Mesothelial cell of epicardium (in vitro differentiated cells): ENCODE measurements around the gene AGBL4. TPM values are rescaled to one million over a fixed set of nuclear protein-coding genes. Genes with fewer than 3 reads are reported as not detected.

Experiments
- DNase-seq, 2 experiments: peaks; one replicate each; pipeline ENCODE4 v3.0.0; 2021; ENCODE audit warnings: low spot score in 2 of 2; ENCODE audit not compliant: unreplicated experiment in 2 of 2
- H3K27ac Mint-ChIP-seq: 2 replicates; pipeline ENCODE4 v1.8.0; 2021; ENCODE audit warnings: mixed read lengths
- H3K27me3 Mint-ChIP-seq: 2 replicates; pipeline ENCODE4 v1.8.0; 2021; ENCODE audit warnings: low read depth, mixed read lengths
- H3K36me3 Mint-ChIP-seq: 2 replicates; pipeline ENCODE4 v1.8.0; 2021; ENCODE audit warnings: mixed read lengths
- H3K4me1 Mint-ChIP-seq: 2 replicates; pipeline ENCODE4 v1.8.0; 2021; ENCODE audit warnings: mixed read lengths
- H3K4me3 Mint-ChIP-seq: 2 replicates; pipeline ENCODE4 v1.8.0; 2021; ENCODE audit warnings: mild to moderate bottlenecking, moderate library complexity, mixed read lengths
- H3K9me3 Mint-ChIP-seq: 2 replicates; pipeline ENCODE4 v1.8.0; 2021; ENCODE audit warnings: mixed read lengths
- CTCF ChIP-seq: fragments of 200-600 bp; sonication (generic); IDR thresholded peaks from one replicate; pipeline ENCODE4 v1.5.0; 2021; ENCODE audit warnings: antibody characterized with exemption; ENCODE audit not compliant: unreplicated experiment
- total RNA-seq: library from RNA; stranded (reverse); gene quantifications from 3 replicates; pipeline ENCODE4 v1.2.1, GENCODE V29; 2021

Gene AGBL4
- total RNA-seq, 1 donor from 2014 or later = 0.42 TPM

- Mint-ChIP-seq H3K4me1 (no peaks in the 10 kb centered on the region), H3K27me3 (peaks cover 26% of the 10 kb centered on the region), H3K9me3 (no peaks in the 10 kb centered on the region), H3K27ac (no peak overlapping the region), H3K36me3 (no peaks in the 10 kb centered on the region), H3K4me3 (no peak overlapping the region)
- no peak for TF ChIP-seq CTCF
- no peak for DNase-seq
These were observed 1239.5 kb downstream of the AGBL4 start for GRCh38 chr1:48784301-48784700.

GRCh38 chr1:48777219-48777895 is 1246.4 kb downstream of the AGBL4 start:
- Mint-ChIP-seq H3K4me1 (peaks cover 19% of the 10 kb centered on the region), H3K4me3 (peak overlapping the region; percentile 93), H3K9me3 (no peaks in the 10 kb centered on the region), H3K36me3 (peaks cover 3% of the 10 kb centered on the region), H3K27ac (peak overlapping the region; percentile 86), H3K27me3 (peaks cover 15% of the 10 kb centered on the region)
- no peak for DNase-seq
- no peak for TF ChIP-seq CTCF

- Mint-ChIP-seq H3K9me3 (no peaks in the 10 kb centered on the region), H3K4me1 (peaks cover 19% of the 10 kb centered on the region), H3K27ac (peak within 1 kb of the TSS; percentile 87), H3K36me3 (peaks cover 4% of the 10 kb centered on the region), H3K27me3 (peaks cover 13% of the 10 kb centered on the region), H3K4me3 (peak within 1 kb of the TSS; percentile 93)
- peak; percentile 52 to 70 for DNase-seq
- TF ChIP-seq CTCF = no peak
These were observed 1247.1 kb downstream of the AGBL4 start, which contains the start of gene BEND5 for GRCh38 chr1:48776393-48777218. BEND5 (minus strand) TSS chr1:48776891; CDS start chr1:48776831, 60 bp downstream.

- H3K4me1 Mint-ChIP-seq = peaks cover 19% of the 10 kb centered on the region
- H3K27ac Mint-ChIP-seq = peak overlapping the region; percentile 87
- H3K36me3 Mint-ChIP-seq = peaks cover 4% of the 10 kb centered on the region
- peak overlapping the region; percentile 91 for H3K4me3 Mint-ChIP-seq
- no peak for TF ChIP-seq CTCF
- DNase-seq = no peak
- peaks cover 8% of the 10 kb centered on the region for H3K27me3 Mint-ChIP-seq
- no peaks in the 10 kb centered on the region for H3K9me3 Mint-ChIP-seq
These were observed 1247.8 kb downstream of the AGBL4 start for GRCh38 chr1:48775831-48776392.

GRCh38 chr1:48773133-48773532 is 1250.6 kb downstream of the AGBL4 start:
- no peak for TF ChIP-seq CTCF
- DNase-seq = no peak
- Mint-ChIP-seq H3K4me3 (no peak overlapping the region), H3K27ac (no peak overlapping the region), H3K4me1 (peaks cover 20% of the 10 kb centered on the region), H3K27me3 (no peaks in the 10 kb centered on the region), H3K36me3 (peaks cover 4% of the 10 kb centered on the region), H3K9me3 (no peaks in the 10 kb centered on the region)
